ENCODE results near the gene EFNA5. TPM values are rescaled to one million over a fixed set of nuclear protein-coding genes. Genes with fewer than 3 reads are reported as not detected.

Gene EFNA5
- total and polyA plus RNA-seq, 10 of the 15 experiments (the other 5 are each of a cell fraction or from before 2014, with no cell fraction given) = 0.19 to 12.6 (median 3.9) TPM

DNA sequence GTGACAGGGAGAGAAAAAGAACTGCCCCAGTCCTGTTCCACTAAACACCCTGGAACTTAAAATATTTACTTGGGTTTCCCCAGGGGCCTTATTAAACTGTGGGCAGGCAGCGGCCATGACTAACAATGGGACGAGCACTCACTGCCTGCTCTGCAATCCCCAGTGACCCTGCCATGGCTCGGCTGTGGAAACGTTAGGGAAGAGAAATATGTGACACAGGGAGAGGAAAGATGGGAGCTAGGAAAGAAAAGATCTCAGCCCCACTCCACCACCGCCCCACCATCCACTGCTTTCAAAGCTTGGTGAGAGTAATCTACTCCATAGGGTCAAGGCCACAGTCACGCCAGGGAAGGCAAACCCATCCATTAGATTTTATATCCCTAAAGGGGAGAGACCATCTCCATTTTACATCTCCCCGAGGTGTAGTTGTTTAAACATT lies 117.6 kb downstream of the EFNA5 start (continued):
- TF ChIP-seq YY1 (IDR thresholded peaks at IDR 0.05; ENCODE audit: low read depth, low read length) = peak; percentile 88
- no peak for TF ChIP-seq PML (IDR thresholded peaks at IDR 0.05; ENCODE audit: low read length)
- no peak for TF ChIP-seq NFYA (IDR thresholded peaks at IDR 0.05; ENCODE audit: borderline replicate concordance, low read depth, low read length)

DNA sequence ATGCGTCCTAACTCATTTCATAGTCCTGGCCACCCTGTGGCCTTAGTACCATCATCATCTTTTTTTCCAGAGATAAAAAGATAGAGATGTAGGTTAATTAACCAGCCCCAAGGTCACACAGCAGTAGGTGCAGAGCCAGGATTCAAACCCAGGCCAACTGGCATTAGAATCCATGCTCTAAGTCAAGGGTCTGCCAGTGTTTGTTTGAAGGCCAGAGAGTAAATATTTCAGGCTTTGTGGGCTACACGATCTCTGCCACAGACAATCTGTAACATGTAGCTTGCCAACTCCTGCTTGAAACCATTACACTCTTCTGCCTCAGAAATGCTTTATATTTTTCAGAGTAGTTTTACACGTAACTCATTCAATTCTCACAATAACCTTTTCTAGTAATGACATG lies 119.6 kb downstream of the EFNA5 start:
- no peak for FAIRE-seq
- BruUV-seq (replicated peaks) = no TSS peak
- ChIA-PET RAD21 (ENCODE audit: unreplicated experiment) (interaction anchor here (2.7 kb wide), 1 partner anchor 20 kb away, joined by 16 read pairs; no protein-coding TSS in a partner anchor), SMC1A (ENCODE audit: uncharacterized antibody, unreplicated experiment) (interaction anchor here (0.9 to 8.9 kb wide), 8 partner anchors 9 to 162 kb away, joined by 3 to 106 read pairs (median 4); no protein-coding TSS in a partner anchor), CTCF (interaction anchor here (1.0 to 3.3 kb wide), 5 partner anchors 8 to 25 kb away, joined by 3 to 13 read pairs (median 4); no protein-coding TSS in a partner anchor), POLR2A (interaction anchor here (1.7 kb wide), 1 partner anchor 9 kb away, joined by 5 read pairs; no protein-coding TSS in a partner anchor)
- ATAC-seq = no peak
- WGBS (ENCODE audit: insufficient coverage, insufficient replicate concordance, low lambda C conversion rate, missing lambda C conversion rate) = 42% methylated on average over 3 of the region's 3 CpGs
- Histone ChIP-seq H3K9ac (ENCODE audit: control insufficient read depth, insufficient read depth, low read length) (no peak overlapping the region), H3K9me3 (replicated peaks; ENCODE audit: control insufficient read depth, insufficient read depth, low read length) (no peaks in the 10 kb centered on the region), H3K27ac (ENCODE audit: control insufficient read depth, insufficient read depth) (no peak overlapping the region), H3K27me3 (replicated peaks in 1 of 2; ENCODE audit: control insufficient read depth in 2 of 2, insufficient read depth in 2 of 2, low read length in 1 of 2) (no peaks in the 10 kb centered on the region), H4K20me1 (ENCODE audit: control insufficient read depth, insufficient read depth) (no peaks in the 10 kb centered on the region), H3K79me2 (ENCODE audit: control insufficient read depth, insufficient read depth, low read length) (peaks cover 2% of the 10 kb centered on the region), H3K4me3 (no peak overlapping the region), H2AFZ (ENCODE audit: control insufficient read depth, low read depth, low read length) (no peak overlapping the region), H3K4me1 (ENCODE audit: control insufficient read depth, insufficient read depth, low read length) (no peaks in the 10 kb centered on the region), H3K4me2 (ENCODE audit: control insufficient read depth, insufficient read depth) (no peak overlapping the region), H3K36me3 (ENCODE audit: control insufficient read depth in 2 of 2, insufficient read depth in 2 of 2, low read length in 1 of 2) (no peaks in the 10 kb centered on the region)
- DNase-seq (ENCODE audit: low read depth, low spot score) = no peak
- in situ Hi-C loops (cut with MboI) = no loop called here
- intact Hi-C loops (cut with micrococcal nuclease; ENCODE audit: unreplicated experiment) = no loop called here
- TF ChIP-seq TCF7 (IDR thresholded peaks at IDR 0.05; ENCODE audit: borderline replicate concordance) = no peak
- TF ChIP-seq SIN3A (IDR thresholded peaks at IDR 0.05; ENCODE audit: low read depth, low read length) = no peak
- TF ChIP-seq, protein P1, sequence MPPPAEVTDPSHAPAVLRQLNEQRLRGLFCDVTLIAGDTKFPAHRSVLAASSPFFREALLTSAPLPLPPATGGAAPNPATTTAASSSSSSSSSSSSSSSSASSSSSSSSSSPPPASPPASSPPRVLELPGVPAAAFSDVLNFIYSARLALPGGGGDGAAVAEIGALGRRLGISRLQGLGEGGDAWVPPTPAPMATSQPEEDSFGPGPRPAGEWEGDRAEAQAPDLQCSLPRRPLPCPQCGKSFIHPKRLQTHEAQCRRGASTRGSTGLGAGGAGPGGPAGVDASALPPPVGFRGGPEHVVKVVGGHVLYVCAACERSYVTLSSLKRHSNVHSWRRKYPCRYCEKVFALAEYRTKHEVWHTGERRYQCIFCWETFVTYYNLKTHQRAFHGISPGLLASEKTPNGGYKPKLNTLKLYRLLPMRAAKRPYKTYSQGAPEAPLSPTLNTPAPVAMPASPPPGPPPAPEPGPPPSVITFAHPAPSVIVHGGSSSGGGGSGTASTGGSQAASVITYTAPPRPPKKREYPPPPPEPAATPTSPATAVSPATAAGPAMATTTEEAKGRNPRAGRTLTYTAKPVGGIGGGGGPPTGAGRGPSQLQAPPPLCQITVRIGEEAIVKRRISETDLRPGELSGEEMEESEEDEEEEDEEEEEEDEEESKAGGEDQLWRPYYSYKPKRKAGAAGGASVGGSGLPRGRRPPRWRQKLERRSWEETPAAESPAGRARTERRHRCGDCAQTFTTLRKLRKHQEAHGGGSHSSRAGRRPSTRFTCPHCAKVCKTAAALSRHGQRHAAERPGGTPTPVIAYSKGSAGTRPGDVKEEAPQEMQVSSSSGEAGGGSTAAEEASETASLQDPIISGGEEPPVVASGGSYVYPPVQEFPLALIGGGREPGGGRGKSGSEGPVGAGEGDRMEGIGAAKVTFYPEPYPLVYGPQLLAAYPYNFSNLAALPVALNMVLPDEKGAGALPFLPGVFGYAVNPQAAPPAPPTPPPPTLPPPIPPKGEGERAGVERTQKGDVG (CRISPR knock-in tag; IDR thresholded peaks at IDR 0.05) = no peak
- no peak for TF ChIP-seq MYC (IDR thresholded peaks at IDR 0.05; ENCODE audit: insufficient read depth, insufficient read length, insufficient replicate concordance, low read length, severe bottlenecking)
- no peak for TF ChIP-seq RAD21 (IDR thresholded peaks at IDR 0.05; ENCODE audit: insufficient read depth, low read depth, low read length)
- TF ChIP-seq, protein P2, sequence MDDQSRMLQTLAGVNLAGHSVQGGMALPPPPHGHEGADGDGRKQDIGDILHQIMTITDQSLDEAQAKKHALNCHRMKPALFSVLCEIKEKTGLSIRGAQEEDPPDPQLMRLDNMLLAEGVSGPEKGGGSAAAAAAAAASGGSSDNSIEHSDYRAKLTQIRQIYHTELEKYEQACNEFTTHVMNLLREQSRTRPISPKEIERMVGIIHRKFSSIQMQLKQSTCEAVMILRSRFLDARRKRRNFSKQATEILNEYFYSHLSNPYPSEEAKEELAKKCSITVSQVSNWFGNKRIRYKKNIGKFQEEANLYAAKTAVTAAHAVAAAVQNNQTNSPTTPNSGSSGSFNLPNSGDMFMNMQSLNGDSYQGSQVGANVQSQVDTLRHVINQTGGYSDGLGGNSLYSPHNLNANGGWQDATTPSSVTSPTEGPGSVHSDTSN (IDR thresholded peaks at IDR 0.05; ENCODE audit: insufficient replicate concordance, low read depth, low read length) = no peak
- TF ChIP-seq, protein P3, sequence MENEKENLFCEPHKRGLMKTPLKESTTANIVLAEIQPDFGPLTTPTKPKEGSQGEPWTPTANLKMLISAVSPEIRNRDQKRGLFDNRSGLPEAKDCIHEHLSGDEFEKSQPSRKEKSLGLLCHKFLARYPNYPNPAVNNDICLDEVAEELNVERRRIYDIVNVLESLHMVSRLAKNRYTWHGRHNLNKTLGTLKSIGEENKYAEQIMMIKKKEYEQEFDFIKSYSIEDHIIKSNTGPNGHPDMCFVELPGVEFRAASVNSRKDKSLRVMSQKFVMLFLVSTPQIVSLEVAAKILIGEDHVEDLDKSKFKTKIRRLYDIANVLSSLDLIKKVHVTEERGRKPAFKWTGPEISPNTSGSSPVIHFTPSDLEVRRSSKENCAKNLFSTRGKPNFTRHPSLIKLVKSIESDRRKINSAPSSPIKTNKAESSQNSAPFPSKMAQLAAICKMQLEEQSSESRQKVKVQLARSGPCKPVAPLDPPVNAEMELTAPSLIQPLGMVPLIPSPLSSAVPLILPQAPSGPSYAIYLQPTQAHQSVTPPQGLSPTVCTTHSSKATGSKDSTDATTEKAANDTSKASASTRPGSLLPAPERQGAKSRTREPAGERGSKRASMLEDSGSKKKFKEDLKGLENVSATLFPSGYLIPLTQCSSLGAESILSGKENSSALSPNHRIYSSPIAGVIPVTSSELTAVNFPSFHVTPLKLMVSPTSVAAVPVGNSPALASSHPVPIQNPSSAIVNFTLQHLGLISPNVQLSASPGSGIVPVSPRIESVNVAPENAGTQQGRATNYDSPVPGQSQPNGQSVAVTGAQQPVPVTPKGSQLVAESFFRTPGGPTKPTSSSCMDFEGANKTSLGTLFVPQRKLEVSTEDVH (IDR thresholded peaks at IDR 0.05; ENCODE audit: low read depth, partially characterized antibody) = no peak
- TF ChIP-seq ZNF274 (IDR thresholded peaks at IDR 0.05; ENCODE audit: insufficient read depth, insufficient read length) = no peak
- no peak for TF ChIP-seq YY1 (IDR thresholded peaks at IDR 0.05; ENCODE audit: low read depth, low read length)
- TF ChIP-seq CHD4 (IDR thresholded peaks at IDR 0.05) = no peak
- no peak for TF ChIP-seq RBBP5 (conservative IDR thresholded peaks at IDR 0.05)
- TF ChIP-seq SIX5 (IDR thresholded peaks at IDR 0.05; ENCODE audit: low read depth, low read length, severe bottlenecking) = no peak
